Activated CD8-positive, alpha-beta memory T cell treated with anti-CD3 and anti-CD28 coated beads, Interleukin-2, amount 50 U/mL, for 1 hour (primary cell): ENCODE data around the gene ZSWIM1.

Source experiments
- DNase-seq: peaks from one replicate; pipeline ENCODE4 v3.0.0-alpha.2; 2020; ENCODE audit errors: extremely low read depth

Gene ZSWIM1

GRCh38 chr20:45880988-45881788, at the start of gene ZSWIM1:
TSS of gene ZSWIM1 (plus strand) at chr20:45881227. CDS start at chr20:45882593, 1,366 bp downstream.
- peak; percentile 92 for DNase-seq

GRCh38 chr20:45832619-45833018, 48.4 kb upstream of the ZSWIM1 start:
- no peak for DNase-seq

GRCh38 chr20:45833030-45833882, 47.8 kb upstream of the ZSWIM1 start, which contains the start of gene SNX21:
TSS of gene SNX21 (plus strand) at chr20:45833799. CDS start at chr20:45833920, 121 bp downstream.
- no peak for DNase-seq

- DNase-seq: no peak
These were observed 46.9 kb upstream of the ZSWIM1 start for GRCh38 chr20:45833883-45834796.

- DNase-seq: no peak
These were observed 46.2 kb upstream of the ZSWIM1 start for GRCh38 chr20:45834797-45835161.

- DNase-seq: no peak
These were observed 45.7 kb upstream of the ZSWIM1 start for GRCh38 chr20:45835329-45835765.

GRCh38 chr20:45835825-45836224, 45.2 kb upstream of the ZSWIM1 start:
- no peak for DNase-seq

GRCh38 chr20:45836841-45837240, 44.2 kb upstream of the ZSWIM1 start:
- DNase-seq: no peak

- no peak for DNase-seq
These were observed 40.3 kb upstream of the ZSWIM1 start for GRCh38 chr20:45840700-45841198.

- no peak for DNase-seq
These were observed 39.5 kb upstream of the ZSWIM1 start for GRCh38 chr20:45841407-45842129.

- DNase-seq: no peak
These were observed 38.7 kb upstream of the ZSWIM1 start for GRCh38 chr20:45842169-45842812.

- DNase-seq: no peak
These were observed 37.5 kb upstream of the ZSWIM1 start for GRCh38 chr20:45843506-45843905.

GRCh38 chr20:45845452-45845851, 35.6 kb upstream of the ZSWIM1 start:
- DNase-seq: no peak

- DNase-seq: no peak
These were observed 32.6 kb upstream of the ZSWIM1 start for GRCh38 chr20:45848421-45848820.

GRCh38 chr20:45848969-45849582, 32.0 kb upstream of the ZSWIM1 start:
- no peak for DNase-seq

- DNase-seq: no peak
These were observed 30.8 kb upstream of the ZSWIM1 start for GRCh38 chr20:45850238-45850637.

GRCh38 chr20:45850926-45851325, 30.1 kb upstream of the ZSWIM1 start:
- DNase-seq: no peak

- no peak for DNase-seq
These were observed 29.5 kb upstream of the ZSWIM1 start for GRCh38 chr20:45851501-45851900.

- no peak for DNase-seq
These were observed 28.7 kb upstream of the ZSWIM1 start for GRCh38 chr20:45852326-45852725.

- no peak for DNase-seq
These were observed 27.5 kb upstream of the ZSWIM1 start for GRCh38 chr20:45853484-45853883.
